PFSK-1 (cell line): ENCODE data around the gene DDB1.

Source experiments
- FOXP2 ChIP-seq: optimal IDR thresholded peaks from 2 replicates; pipeline ENCODE3; 2011; ENCODE audit warnings: borderline replicate concordance, control low read depth, inconsistent platforms; ENCODE audit not compliant: insufficient read depth; ENCODE audit errors: extremely low read length, extremely low read depth
- POLR2AphosphoS5 ChIP-seq: IDR thresholded peaks from 2 replicates; pipeline ENCODE4 v1.6.1; 2012; ENCODE audit warnings: low read depth, mild to moderate bottlenecking, control low read depth, low read length, moderate library complexity
- SIN3A ChIP-seq: IDR thresholded peaks from 2 replicates; pipeline ENCODE4 v1.6.1; 2012; ENCODE audit warnings: mild to moderate bottlenecking, low read length, moderate library complexity, borderline replicate concordance; ENCODE audit not compliant: insufficient read depth
- TAF1 ChIP-seq: IDR thresholded peaks from 2 replicates; pipeline ENCODE4 v1.6.1; 2012; ENCODE audit warnings: low read length, control low read depth, borderline replicate concordance; ENCODE audit not compliant: insufficient read depth
- TF ChIP-seq, protein P1 (sequence below), 2 experiments: IDR thresholded peaks; 2 replicates each; pipeline versions ENCODE4 v1.6.1 to v1.8.0; 2011 to 2012; ENCODE audit warnings: low read depth in 2 of 2, low read length in 2 of 2, control low read depth in 1 of 2, inconsistent platforms in 1 of 2, mild to moderate bottlenecking in 1 of 2, moderate library complexity in 1 of 2; ENCODE audit not compliant: insufficient read depth in 1 of 2

The DDB1 gene

DNA sequence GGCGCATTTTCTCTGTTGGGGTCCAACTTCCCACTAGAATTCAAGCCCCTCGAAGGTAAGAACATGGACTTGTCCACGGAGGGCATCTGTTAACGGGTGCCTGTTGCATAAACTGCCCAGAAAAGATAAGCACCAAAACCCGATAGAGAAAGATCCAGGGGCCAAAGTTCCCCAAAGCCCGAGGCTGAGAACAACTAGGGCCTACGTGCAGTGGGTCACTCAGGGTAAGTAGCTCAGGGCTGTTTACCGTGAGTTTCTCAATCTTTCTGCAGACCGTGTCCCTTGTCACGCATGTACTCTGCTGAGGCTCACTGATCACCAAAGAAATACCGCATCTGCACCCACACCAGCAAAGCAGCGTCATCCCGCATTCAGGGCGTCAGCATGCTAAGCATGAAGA, 67.5 kb downstream of the DDB1 start:
- no peak for TF ChIP-seq FOXP2

- TF ChIP-seq POLR2AphosphoS5 (no peak), FOXP2 (no peak), SIN3A (no peak)
- TF ChIP-seq, protein P1, sequence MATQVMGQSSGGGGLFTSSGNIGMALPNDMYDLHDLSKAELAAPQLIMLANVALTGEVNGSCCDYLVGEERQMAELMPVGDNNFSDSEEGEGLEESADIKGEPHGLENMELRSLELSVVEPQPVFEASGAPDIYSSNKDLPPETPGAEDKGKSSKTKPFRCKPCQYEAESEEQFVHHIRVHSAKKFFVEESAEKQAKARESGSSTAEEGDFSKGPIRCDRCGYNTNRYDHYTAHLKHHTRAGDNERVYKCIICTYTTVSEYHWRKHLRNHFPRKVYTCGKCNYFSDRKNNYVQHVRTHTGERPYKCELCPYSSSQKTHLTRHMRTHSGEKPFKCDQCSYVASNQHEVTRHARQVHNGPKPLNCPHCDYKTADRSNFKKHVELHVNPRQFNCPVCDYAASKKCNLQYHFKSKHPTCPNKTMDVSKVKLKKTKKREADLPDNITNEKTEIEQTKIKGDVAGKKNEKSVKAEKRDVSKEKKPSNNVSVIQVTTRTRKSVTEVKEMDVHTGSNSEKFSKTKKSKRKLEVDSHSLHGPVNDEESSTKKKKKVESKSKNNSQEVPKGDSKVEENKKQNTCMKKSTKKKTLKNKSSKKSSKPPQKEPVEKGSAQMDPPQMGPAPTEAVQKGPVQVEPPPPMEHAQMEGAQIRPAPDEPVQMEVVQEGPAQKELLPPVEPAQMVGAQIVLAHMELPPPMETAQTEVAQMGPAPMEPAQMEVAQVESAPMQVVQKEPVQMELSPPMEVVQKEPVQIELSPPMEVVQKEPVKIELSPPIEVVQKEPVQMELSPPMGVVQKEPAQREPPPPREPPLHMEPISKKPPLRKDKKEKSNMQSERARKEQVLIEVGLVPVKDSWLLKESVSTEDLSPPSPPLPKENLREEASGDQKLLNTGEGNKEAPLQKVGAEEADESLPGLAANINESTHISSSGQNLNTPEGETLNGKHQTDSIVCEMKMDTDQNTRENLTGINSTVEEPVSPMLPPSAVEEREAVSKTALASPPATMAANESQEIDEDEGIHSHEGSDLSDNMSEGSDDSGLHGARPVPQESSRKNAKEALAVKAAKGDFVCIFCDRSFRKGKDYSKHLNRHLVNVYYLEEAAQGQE (IDR thresholded peaks at IDR 0.05; ENCODE audit: insufficient read depth in 1 of 2, low read depth in 2 of 2, low read length in 2 of 2) = no peak
Measured at GRCh38 chr11:61264795-61265194, 68.1 kb downstream of the DDB1 start.

- TF ChIP-seq POLR2AphosphoS5 = no peak
- TF ChIP-seq, protein P1 (IDR thresholded peaks at IDR 0.05; ENCODE audit: insufficient read depth in 1 of 2, low read depth in 2 of 2, low read length in 2 of 2) = no peak
- no peak for TF ChIP-seq FOXP2
- TF ChIP-seq TAF1 = no peak
- TF ChIP-seq SIN3A = no peak
Measured at GRCh38 chr11:61264371-61264770, 68.5 kb downstream of the DDB1 start.

- TF ChIP-seq TAF1 = no peak
- TF ChIP-seq, protein P1 (IDR thresholded peaks at IDR 0.05; ENCODE audit: insufficient read depth in 1 of 2, low read depth in 2 of 2, low read length in 2 of 2) = no peak
- no peak for TF ChIP-seq POLR2AphosphoS5
- no peak for TF ChIP-seq SIN3A
- TF ChIP-seq FOXP2 = no peak
Measured at GRCh38 chr11:61259363-61259762, 73.5 kb downstream of the DDB1 start.

DNA sequence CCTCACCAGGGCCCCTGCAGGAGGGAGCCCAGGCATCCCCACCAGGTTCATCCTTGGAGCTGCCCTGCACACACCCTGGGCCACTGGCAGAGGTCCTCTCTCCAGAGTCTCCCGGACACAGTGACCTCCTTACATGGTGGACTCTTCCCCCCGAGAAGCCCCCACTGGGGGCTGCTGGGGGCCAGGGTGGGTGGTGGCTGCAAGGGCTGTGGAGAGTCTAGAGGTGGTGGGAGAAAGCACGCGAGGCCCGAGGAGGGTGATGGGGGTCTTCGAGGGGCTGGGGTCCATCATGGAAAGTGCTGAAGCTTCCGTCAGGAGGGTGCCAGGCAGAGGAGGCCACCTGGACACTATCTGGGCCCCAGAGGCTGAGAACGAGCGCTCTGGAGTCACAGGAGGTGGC, 74.4 kb downstream of the DDB1 start:
- no peak for TF ChIP-seq POLR2AphosphoS5
- TF ChIP-seq TAF1 = no peak
- TF ChIP-seq, protein P1 (IDR thresholded peaks at IDR 0.05; ENCODE audit: insufficient read depth in 1 of 2, low read depth in 2 of 2, low read length in 2 of 2) = no peak
- TF ChIP-seq SIN3A = no peak
- no peak for TF ChIP-seq FOXP2
